Subcutaneous adipose tissue (tissue), 4 donors: Measurements from ENCODE around the gene LCN9. TPM values are rescaled to one million over a fixed set of nuclear protein-coding genes. Genes with fewer than 3 reads are reported as not detected.

Source experiments
- CTCF ChIP-seq: fragments of 450-650 bp; IDR thresholded peaks from one replicate; pipeline ENCODE4 v1.5.1; 2016; ENCODE audit warnings: low read depth, mild to moderate bottlenecking, control low read depth, antibody characterized with exemption, moderate library complexity
- total RNA-seq, 4 donors: library from RNA; depleted of rRNA; stranded (reverse); fragments of >200 nt; gene quantifications; one replicate each; pipeline ENCODE4 v1.1.0, GENCODE V29; 2016

LCN9 gene
- total RNA-seq, 4 donors from 2014 or later, result not detected

DNA sequence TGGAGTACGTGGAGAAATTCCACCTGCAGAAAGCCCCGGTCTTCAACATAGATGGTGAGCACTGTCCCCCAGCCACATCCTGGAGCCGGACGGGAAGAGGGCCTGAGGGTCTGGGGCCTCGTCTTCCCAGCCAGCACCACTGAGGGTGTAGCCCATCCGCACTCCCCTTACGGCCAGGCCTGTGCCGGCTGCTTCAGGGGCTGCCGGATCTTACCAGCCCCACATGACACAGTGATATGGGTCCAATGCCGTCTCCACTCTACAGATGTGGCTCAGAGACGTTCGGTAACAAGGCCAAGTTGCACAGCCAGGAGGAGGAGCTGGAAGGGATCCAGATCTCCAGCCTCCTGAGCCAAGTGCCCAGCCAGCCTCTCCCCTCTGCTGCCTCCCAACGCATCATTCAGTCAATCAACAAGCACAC, 45.1 kb upstream of the LCN9 start:
- TF ChIP-seq CTCF, result no peak

- no peak for TF ChIP-seq CTCF
Measured at GRCh38 chr9:135618866-135619598, 44.1 kb upstream of the LCN9 start.

- TF ChIP-seq CTCF, result no peak
Measured at GRCh38 chr9:135619599-135619886, 43.6 kb upstream of the LCN9 start.

DNA sequence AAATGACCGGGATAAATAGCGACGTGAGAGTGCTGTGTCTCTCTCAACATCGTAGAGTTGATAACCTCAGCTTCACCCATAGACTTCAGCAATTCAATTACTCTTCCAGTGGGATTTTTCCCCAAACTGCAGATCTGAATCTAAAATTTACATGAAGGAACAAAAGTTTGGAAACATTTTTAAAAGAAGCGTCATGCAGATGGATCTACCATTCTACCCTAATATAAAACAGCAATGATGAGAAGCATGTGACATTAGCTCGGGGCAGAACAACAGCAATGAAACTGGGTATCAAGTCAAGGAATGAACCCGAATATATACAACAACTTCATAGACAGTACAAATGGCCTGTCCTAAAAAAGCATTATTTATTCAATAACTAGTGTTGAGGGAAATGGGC, 42.6 kb upstream of the LCN9 start:
- TF ChIP-seq CTCF, result no peak

DNA sequence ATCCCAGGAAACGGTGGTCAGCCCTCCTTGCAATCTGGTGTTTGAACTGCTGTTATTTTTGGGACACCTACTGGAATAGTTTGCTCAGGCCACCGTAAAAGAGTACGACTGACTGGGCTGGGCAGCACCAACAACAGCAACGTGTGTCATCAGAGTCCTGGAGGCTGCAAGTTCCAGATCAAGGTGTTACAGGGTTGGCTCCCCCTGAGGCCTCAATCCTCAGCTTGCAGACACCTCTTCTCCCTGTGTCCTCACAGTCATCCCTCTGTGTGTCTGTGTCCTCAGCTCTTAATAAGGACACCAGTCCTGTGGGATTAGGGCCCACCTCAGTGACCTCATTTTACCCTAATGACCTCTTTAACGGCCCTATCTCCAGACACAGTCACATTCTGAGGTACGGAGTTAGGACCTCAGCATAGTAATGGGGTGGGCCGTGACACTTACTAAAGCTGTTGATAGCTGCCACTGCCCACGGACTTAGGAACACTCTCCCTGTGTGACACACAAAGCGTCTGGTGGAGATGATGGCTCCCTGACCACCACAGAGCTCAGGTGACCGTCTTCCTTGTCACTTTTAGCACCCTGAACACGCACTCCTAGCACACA, 40.6 kb upstream of the LCN9 start:
- TF ChIP-seq CTCF, result no peak

GRCh38 chr9:135624282-135624681, 38.8 kb upstream of the LCN9 start:
- TF ChIP-seq CTCF, result no peak

DNA sequence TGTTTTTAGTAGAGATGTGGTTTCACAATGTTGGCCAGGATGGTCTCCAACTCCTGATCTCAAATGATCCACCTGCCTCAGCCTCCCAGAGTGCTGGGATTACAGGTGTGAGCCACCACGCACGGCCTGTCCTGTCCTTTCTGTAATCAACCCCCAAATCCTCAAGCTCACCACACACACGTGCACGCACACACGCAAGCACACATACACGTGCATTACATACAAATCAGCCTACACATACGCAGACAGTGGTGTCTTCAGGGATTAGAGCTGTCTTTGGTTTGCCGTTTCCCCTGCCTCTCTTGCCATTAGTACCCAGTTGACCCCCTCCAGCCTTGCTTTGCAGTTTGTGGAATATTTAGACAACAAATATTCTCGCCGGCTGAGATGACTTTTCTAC, 30.3 kb upstream of the LCN9 start:
- no peak for TF ChIP-seq CTCF
